ENCODE data around the gene WWTR1.

WWTR1 gene

GRCh38 chr3:149495581-149496125 lies 162.2 kb downstream of the WWTR1 start:
- Mint-ChIP-seq H3K9me3 (peaks cover 0 to 2% of the 10 kb centered on the region in 2 donors), H3K4me3 (no peak overlapping the region), H3K27ac (no peak overlapping the region), H3K27me3 (peaks cover 17 to 29% of the 10 kb centered on the region in 2 donors), H3K4me1 (peaks cover 0 to 2% of the 10 kb centered on the region in 2 donors), H3K36me3 (no peaks in the 10 kb centered on the region)
- no peak for ATAC-seq (replicated peaks)
- DNase-seq = no peak

- Mint-ChIP-seq H3K9me3 (peaks cover 0 to 2% of the 10 kb centered on the region in 2 donors), H3K27ac (no peak overlapping the region), H3K27me3 (peaks cover 17 to 29% of the 10 kb centered on the region in 2 donors), H3K36me3 (no peaks in the 10 kb centered on the region), H3K4me1 (peaks cover 0 to 2% of the 10 kb centered on the region in 2 donors), H3K4me3 (no peak overlapping the region)
- DNase-seq (no peak), ATAC-seq (replicated peaks) (no peak)
Observed at GRCh38 chr3:149494759-149495580, 162.9 kb downstream of the WWTR1 start.

- H3K4me1 Mint-ChIP-seq = peaks cover 0 to 2% of the 10 kb centered on the region in 2 donors
- no peak for DNase-seq
Observed at GRCh38 chr3:149494022-149494758, 163.6 kb downstream of the WWTR1 start.

GRCh38 chr3:149493315-149494021 lies 164.4 kb downstream of the WWTR1 start:
- peaks cover 17 to 29% of the 10 kb centered on the region in 2 donors for H3K27me3 Mint-ChIP-seq
- no peaks in the 10 kb centered on the region for H3K36me3 Mint-ChIP-seq
- no peak overlapping the region for H3K4me3 Mint-ChIP-seq
- ATAC-seq (replicated peaks) (no peak), DNase-seq (no peak)
- peaks cover 0 to 2% of the 10 kb centered on the region in 2 donors for H3K4me1 Mint-ChIP-seq
- H3K27ac Mint-ChIP-seq = no peak overlapping the region
- H3K9me3 Mint-ChIP-seq = peaks cover 0 to 2% of the 10 kb centered on the region in 2 donors

More at GRCh38 chr3:149494022-149494758, 163.6 kb downstream of the WWTR1 start:
- Mint-ChIP-seq H3K27ac (no peak overlapping the region), H3K27me3 (peaks cover 17 to 29% of the 10 kb centered on the region in 2 donors), H3K9me3 (peaks cover 0 to 2% of the 10 kb centered on the region in 2 donors), H3K4me3 (no peak overlapping the region), H3K36me3 (no peaks in the 10 kb centered on the region)
- peak in 1 of 2 donors; percentile 50 for ATAC-seq (replicated peaks)

GRCh38 chr3:149490260-149490971 lies 167.4 kb downstream of the WWTR1 start:
- peaks cover 17 to 24% of the 10 kb centered on the region in 2 donors for H3K27me3 Mint-ChIP-seq

DNA sequence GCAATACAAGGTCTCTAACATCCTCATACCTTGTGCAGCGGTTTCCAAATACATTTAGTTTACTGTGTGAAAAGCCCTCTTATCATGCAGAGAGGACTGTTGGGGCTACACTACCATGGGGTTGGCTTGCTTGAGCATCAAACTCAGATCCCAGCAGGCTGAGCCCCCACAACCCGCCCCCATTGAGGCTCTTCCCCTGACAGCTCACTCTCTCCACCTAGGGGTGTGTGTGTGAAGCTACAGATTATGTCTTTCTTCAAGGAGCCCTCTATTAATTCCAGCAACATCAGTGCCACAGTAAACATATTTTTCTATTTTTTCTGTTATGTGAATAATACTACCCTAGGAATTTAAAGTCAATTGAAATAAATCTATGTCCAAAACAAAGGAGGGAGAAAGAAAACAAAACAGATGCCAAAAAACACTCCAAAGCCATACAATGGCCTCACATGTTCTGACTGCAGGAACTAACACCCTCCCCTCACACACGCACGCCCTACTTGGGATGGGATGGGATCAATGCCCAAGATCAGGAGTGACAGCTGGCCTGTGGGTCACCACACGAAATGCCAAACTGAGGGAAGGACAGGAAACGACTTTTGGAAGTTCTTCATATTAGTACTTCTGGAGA lies 168.7 kb downstream of the WWTR1 start:
- no peaks in the 10 kb centered on the region for H3K36me3 Mint-ChIP-seq
- DNase-seq = no peak
- no peak overlapping the region for H3K27ac Mint-ChIP-seq
- H3K4me1 Mint-ChIP-seq = peaks cover 0 to 2% of the 10 kb centered on the region in 2 donors
- ATAC-seq (replicated peaks) = peak in 1 of 2 donors; percentile 25
- peaks cover 0 to 2% of the 10 kb centered on the region in 2 donors for H3K9me3 Mint-ChIP-seq
- peaks cover 16 to 21% of the 10 kb centered on the region in 2 donors for H3K27me3 Mint-ChIP-seq
- H3K4me3 Mint-ChIP-seq = no peak overlapping the region

More at GRCh38 chr3:149490260-149490971, 167.4 kb downstream of the WWTR1 start:
- no peak overlapping the region for H3K27ac Mint-ChIP-seq
- no peaks in the 10 kb centered on the region for H3K36me3 Mint-ChIP-seq
- H3K4me3 Mint-ChIP-seq = no peak overlapping the region
- no peak for ATAC-seq (replicated peaks)
- peaks cover 0 to 2% of the 10 kb centered on the region in 2 donors for H3K9me3 Mint-ChIP-seq
- H3K4me1 Mint-ChIP-seq = peaks cover 0 to 2% of the 10 kb centered on the region in 2 donors
- no peak for DNase-seq

- ATAC-seq (replicated peaks) (peak; percentile 41 to 58), DNase-seq (no peak)
- H3K4me1 Mint-ChIP-seq = no peaks in the 10 kb centered on the region
- peaks cover 7 to 11% of the 10 kb centered on the region in 2 donors for H3K27me3 Mint-ChIP-seq
- H3K27ac Mint-ChIP-seq = no peak overlapping the region
- no peak overlapping the region for H3K4me3 Mint-ChIP-seq
- H3K9me3 Mint-ChIP-seq = peaks cover 0 to 2% of the 10 kb centered on the region in 2 donors
- H3K36me3 Mint-ChIP-seq = no peaks in the 10 kb centered on the region
Observed at GRCh38 chr3:149487598-149488197, 170.1 kb downstream of the WWTR1 start.

GRCh38 chr3:149486726-149487125 lies 171.1 kb downstream of the WWTR1 start:
- Mint-ChIP-seq H3K4me3 (no peak overlapping the region), H3K9me3 (peaks cover 0 to 2% of the 10 kb centered on the region in 2 donors), H3K27me3 (peaks cover 9% of the 10 kb centered on the region in 2 donors), H3K4me1 (no peaks in the 10 kb centered on the region), H3K36me3 (no peaks in the 10 kb centered on the region), H3K27ac (no peak overlapping the region)
- ATAC-seq (replicated peaks) = no peak
- DNase-seq = no peak

GRCh38 chr3:149481491-149481890 lies 176.3 kb downstream of the WWTR1 start:
- H3K9me3 Mint-ChIP-seq = no peaks in the 10 kb centered on the region
- H3K27ac Mint-ChIP-seq = no peak overlapping the region
- H3K36me3 Mint-ChIP-seq = no peaks in the 10 kb centered on the region
- peaks cover 5 to 6% of the 10 kb centered on the region in 2 donors for H3K27me3 Mint-ChIP-seq
- ATAC-seq (replicated peaks) (no peak), DNase-seq (no peak)
- no peak overlapping the region for H3K4me3 Mint-ChIP-seq
- no peaks in the 10 kb centered on the region for H3K4me1 Mint-ChIP-seq

- no peak for DNase-seq
- H3K4me1 Mint-ChIP-seq = no peaks in the 10 kb centered on the region
- no peak for ATAC-seq (replicated peaks)
- H3K9me3 Mint-ChIP-seq = no peaks in the 10 kb centered on the region
- H3K36me3 Mint-ChIP-seq = no peaks in the 10 kb centered on the region
- peaks cover 5 to 6% of the 10 kb centered on the region in 2 donors for H3K27me3 Mint-ChIP-seq
- no peak overlapping the region for H3K27ac Mint-ChIP-seq
- no peak overlapping the region for H3K4me3 Mint-ChIP-seq
Observed at GRCh38 chr3:149481056-149481455, 176.8 kb downstream of the WWTR1 start.

- no peak overlapping the region for H3K4me3 Mint-ChIP-seq
- H3K36me3 Mint-ChIP-seq = no peaks in the 10 kb centered on the region
- H3K27me3 Mint-ChIP-seq = peaks cover 5 to 6% of the 10 kb centered on the region in 2 donors
- no peaks in the 10 kb centered on the region for H3K9me3 Mint-ChIP-seq
- DNase-seq (peak; percentile 39), ATAC-seq (replicated peaks) (peak; percentile 89 to 91)
- H3K4me1 Mint-ChIP-seq = no peaks in the 10 kb centered on the region
- H3K27ac Mint-ChIP-seq = no peak overlapping the region
Observed at GRCh38 chr3:149480326-149481017, 177.4 kb downstream of the WWTR1 start.

- Mint-ChIP-seq H3K4me1 (no peaks in the 10 kb centered on the region), H3K36me3 (no peaks in the 10 kb centered on the region), H3K9me3 (no peaks in the 10 kb centered on the region), H3K27me3 (peaks cover 5 to 6% of the 10 kb centered on the region in 2 donors), H3K27ac (no peak overlapping the region), H3K4me3 (no peak overlapping the region)
- ATAC-seq (replicated peaks) (no peak), DNase-seq (no peak)
Observed at GRCh38 chr3:149479621-149480325, 178.1 kb downstream of the WWTR1 start.

Data from stimulated activated naive B cell treated with anti-CD40 and anti-IgM and Interleukin-4, amounts not matched to agents 10 μg/mL and 1 μg/mL and 100 μg/mL, for 72 hours (primary cell).